Raji (cell line): ENCODE data around the gene CELSR1.

ENCODE experiments used
- POLR2A ChIP-seq: IDR thresholded peaks from 2 replicates; pipeline ENCODE4 v1.6.1; 2011; ENCODE audit warnings: low read depth, low read length, control low read depth; ENCODE audit not compliant: insufficient read depth

CELSR1 gene, protein sequence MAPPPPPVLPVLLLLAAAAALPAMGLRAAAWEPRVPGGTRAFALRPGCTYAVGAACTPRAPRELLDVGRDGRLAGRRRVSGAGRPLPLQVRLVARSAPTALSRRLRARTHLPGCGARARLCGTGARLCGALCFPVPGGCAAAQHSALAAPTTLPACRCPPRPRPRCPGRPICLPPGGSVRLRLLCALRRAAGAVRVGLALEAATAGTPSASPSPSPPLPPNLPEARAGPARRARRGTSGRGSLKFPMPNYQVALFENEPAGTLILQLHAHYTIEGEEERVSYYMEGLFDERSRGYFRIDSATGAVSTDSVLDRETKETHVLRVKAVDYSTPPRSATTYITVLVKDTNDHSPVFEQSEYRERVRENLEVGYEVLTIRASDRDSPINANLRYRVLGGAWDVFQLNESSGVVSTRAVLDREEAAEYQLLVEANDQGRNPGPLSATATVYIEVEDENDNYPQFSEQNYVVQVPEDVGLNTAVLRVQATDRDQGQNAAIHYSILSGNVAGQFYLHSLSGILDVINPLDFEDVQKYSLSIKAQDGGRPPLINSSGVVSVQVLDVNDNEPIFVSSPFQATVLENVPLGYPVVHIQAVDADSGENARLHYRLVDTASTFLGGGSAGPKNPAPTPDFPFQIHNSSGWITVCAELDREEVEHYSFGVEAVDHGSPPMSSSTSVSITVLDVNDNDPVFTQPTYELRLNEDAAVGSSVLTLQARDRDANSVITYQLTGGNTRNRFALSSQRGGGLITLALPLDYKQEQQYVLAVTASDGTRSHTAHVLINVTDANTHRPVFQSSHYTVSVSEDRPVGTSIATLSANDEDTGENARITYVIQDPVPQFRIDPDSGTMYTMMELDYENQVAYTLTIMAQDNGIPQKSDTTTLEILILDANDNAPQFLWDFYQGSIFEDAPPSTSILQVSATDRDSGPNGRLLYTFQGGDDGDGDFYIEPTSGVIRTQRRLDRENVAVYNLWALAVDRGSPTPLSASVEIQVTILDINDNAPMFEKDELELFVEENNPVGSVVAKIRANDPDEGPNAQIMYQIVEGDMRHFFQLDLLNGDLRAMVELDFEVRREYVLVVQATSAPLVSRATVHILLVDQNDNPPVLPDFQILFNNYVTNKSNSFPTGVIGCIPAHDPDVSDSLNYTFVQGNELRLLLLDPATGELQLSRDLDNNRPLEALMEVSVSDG (N-terminal part only)

DNA sequence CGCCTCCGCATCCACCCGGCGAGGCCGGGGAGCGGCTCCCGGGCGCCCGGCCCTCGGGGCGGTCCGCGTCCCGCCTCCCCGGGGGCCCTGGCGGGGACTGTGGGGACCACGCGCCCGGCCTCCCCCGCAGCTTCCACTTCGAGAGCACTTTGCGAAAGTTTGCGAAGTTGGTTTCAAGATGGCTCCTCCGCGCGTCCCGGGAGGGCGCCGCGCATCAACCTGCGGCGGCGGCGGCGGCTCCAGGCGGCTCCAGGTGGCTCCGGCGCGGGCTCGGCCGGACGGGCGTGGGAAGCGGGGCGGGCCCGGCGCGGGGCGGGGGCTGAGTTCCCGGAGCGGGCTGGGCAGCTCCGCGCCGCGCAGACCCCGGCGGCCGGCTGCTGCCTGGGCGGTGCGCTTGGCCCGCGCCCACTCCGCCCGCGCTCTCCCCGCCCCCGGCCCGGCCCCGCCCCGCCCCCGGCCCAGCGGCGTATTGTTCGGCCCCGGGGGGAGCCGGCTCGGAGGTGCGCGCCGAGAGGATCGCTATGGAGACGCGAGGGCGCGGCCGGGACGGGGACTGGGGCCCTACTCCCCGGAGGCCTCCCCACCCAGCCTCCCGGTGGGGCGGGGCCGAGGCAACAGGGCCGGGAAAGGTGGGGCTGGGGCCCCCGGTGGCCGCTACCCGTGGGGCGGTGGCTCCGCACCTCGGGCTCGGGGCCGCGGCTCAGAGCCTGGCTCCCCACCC, at the start of gene CELSR1:
CELSR1 (minus strand) TSS at position 396 of the 721 bp plus-strand sequence. CDS start 450 bp downstream, outside the sequence.
- no peak for TF ChIP-seq POLR2A

DNA sequence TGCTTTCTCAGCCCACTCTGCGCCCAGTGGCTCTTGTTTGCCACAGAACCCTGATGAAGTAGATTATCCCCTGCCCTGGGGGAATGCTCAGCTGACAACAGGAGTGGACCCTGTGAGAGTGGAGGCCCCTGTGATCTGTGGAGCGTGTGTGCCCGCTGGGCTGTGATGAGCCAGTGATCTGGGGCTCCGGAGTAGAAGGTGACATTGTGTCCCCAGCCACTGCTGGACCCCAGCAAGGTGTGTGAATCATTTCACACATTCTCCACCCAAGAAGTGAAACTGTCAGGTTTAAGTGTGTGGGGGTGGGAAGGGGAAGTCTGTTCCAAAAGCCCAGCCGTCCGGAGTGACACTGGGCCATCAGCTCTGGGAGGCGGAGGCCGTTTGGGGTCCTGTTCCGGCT, 49.6 kb upstream of the CELSR1 start:
- no peak for TF ChIP-seq POLR2A

DNA sequence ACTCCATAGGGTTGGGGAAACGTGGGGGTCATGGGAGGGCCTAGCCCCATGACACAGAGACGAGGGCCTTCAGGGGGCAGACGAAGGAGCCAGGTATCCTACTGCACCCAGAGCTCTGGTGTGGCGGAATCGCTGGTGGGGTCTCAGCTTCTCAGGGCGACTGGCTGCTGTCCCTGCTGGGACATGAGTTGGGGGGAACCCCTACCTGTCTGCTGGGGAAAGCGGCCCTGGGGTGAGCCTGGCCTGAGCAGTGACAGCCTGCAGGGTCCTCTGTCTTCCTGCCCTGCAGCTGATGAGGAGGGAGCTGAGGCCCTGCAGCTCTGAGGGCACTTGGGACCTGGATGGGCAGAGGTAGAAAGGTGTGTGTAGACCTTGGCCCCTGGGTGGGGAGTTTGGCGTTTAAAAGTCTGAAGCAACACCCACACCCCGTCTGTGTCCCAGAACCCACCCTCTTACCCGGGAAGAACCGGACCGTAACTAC, 49.2 kb upstream of the CELSR1 start:
- no peak for TF ChIP-seq POLR2A

DNA sequence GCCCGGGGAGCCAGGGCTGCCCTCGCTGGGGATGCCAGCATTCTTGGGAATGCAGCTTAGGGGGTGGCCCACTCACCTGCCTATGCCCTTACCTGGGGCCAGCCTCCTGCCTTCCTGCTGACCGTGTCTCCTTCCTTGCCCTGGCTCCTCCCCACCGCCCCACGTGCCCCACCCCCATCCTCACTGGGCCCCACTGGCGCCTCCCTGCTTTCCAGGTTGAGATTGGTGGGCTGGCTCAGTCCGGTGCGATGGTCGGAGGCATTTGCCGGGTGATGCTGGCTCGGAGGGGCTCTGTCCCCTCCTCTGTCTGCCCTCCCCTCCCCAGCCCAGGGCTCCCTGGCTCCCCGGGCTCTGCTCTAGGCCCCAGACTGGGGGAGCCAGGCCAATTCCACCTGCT, 48.7 kb upstream of the CELSR1 start:
- TF ChIP-seq POLR2A, result no peak

DNA sequence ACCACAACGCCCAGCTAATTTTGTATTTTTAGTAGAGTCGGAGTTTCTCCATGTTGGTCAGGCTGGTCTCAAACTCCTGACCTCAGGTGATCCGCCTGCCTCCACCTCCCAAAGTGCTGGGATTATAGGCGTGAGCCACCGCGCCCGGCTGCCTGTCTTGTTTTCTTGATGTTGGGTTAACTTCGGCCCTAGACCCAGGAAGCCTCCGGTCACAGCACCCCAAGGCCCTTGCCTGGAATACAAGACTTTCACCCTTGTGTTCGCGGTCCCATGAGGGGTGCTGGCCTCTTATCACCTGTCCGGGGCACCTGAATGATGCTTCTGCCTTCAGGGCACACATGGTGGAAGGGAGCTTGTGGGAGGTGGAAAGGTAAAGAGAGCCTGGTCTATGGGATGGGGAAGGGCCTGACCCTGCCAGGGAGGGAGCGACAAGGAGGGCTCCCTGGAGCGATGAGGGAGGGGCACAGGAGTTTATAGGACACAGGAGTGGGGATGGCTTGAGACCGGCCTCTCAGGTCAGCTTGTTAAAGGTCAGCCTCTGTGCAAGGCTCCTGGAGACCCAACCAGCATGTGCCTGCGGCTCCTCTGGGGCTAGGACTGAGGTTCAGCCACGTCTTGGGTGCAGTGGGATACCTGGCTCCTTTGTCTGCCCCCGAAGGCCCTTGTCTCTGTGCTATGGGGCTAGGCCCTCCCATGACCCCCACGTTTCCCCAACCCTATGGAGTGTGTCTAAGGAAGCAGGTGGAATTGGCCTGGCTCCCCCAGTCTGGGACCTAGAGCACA, 48.1 kb upstream of the CELSR1 start:
- no peak for TF ChIP-seq POLR2A

DNA sequence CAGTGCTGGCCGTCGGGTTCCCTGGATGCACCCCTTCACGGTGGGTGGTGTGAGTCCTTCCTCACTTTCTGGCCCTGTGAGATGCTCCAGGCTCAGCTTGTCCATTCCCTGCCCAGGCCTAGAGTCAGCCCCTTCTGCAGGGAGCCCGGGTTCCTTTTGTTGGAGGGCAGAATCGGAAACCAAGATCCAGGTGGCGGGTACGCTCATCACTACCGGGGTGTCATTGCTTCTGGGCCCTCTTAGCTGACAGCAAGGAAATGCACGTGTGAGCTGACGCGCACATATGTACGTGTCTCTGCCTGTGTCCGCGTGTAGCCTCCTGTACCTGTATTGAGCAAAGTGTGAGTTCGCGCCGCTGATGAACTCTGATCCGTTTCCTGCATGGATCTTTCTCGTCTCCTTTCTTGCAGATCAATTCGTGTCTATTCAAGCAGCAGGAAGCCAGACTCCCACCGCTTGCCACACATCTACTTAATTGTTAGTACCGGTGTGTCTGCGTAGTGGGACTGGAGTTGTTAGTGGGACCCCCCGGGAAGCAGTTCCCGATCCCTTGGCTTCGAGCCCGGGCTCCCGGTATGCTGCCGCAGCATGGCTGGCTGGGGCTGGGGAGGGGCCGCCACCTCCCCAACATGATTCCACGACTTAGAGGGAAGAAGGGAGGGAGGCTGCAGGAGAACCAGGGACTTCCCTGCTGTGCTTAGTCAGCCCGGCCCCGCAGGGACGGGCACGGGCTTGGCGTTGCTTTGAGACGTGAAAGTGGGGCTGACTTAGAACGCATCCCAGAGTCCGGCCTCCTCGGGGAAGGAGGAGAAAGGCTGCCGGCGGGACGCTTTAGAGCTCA, 46.9 kb upstream of the CELSR1 start:
- no peak for TF ChIP-seq POLR2A

DNA sequence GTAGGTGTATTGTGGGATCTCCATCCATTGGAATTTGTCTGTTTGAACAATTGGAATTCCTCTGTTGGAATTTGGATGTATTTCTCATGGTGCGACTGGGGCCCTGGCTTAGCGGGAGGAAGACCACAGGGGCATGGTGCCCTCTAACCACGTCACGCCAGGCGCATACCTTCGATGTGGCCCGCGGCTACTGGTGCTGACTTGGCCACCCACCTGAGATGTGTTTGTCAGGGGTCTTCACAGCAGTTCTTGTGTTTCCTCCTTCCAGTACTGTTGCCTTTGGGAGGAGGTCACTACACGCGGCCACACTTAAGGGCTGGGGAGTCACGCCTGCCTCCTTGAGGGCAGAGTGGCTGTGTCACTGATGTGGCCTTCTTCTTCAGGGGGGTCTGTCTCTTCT, 46.2 kb upstream of the CELSR1 start:
- TF ChIP-seq POLR2A, result no peak

DNA sequence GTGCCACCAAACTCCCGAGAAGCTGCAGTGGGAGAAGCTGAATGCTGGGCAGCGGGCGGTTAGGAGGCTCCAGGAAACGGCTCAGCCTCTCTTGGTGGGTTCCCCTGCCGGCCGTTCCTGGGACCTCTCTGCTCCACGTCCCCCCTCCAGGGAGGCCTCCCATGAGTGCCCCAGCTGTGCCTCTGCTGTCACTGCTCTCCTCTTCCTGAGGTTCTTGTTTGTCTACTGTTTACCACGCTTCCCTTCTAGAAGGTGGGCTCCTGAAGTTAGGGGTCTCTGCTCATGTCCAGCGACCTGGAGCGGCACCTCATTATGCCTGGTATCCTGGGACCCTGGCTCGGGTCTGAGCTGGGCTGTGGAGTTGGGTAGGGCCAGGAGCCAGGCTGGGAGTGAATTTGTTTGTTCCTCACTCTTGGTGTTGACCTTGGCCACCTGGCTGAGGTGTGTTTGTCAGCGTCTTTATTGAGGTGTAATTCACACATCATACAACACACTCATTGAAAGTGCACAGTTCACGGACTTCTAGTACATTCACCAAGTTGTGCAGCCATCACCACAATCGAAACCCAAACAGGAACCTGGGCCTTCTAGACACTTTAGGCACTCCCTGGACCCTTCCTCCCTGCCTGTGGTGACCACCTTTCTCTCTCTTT, 45.0 kb upstream of the CELSR1 start:
- no peak for TF ChIP-seq POLR2A

DNA sequence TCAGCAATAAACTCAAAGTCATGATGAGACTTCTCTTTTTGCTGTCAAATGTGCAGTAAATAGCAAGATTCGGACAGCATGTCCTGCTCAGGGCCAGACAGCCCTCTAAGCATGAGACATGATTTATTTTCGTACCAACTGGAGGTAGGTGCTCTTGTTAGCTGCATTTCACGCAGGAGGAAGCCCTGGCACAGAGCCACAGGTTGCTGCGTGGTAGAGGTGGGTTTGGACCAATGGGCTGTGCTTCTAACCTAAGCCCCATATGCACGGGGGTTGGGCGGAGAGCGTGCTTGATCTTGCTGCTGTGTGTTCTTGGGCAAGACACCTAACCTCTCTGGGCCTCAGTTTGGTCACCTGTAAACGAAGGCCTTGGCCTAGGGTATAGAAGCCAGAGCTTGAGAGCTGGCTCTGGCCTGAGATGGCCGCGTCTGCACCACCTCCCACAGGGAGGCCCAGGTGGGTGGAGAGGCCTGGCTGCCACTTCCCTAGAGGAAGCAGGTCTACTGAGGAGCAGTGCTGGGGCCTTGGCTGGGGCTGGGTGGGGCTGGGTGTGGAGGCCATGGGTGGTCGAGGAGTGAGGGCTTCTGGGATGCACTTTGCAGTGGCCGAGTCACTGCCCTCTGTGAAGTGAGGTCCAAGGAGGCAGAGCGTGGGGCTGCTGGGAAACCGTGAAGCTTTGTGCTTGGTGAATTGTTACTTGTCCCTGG, 44.3 kb upstream of the CELSR1 start:
- TF ChIP-seq POLR2A, result no peak

DNA sequence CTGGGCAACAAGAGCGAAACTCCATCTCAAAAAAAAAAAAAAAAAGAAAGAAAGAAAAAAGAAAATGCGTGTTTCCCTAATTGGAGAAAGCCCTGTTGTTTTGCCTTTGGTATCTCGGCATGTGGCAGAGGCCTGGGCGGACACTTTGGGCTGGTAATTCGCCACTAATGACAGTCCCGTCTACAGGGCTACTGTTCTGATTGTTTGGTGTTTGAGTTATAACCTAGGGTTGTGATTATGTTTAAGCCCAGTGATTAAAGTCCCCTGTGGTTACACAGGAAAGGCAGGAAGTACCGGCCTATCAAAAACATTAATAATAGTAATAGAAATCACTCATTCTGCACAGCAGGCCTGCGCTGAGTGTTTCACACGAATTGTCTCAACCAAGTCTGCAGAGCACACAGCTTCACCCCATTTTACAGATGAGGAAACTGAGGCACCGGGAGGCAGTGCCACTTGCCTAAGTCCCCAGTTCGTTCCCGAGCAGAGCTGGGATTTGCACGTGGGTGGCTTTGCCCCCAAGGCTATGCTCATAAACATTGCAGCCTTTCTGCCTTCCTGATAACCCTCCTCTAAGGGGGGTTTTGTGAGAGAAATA, 43.6 kb upstream of the CELSR1 start:
- TF ChIP-seq POLR2A, result no peak

DNA sequence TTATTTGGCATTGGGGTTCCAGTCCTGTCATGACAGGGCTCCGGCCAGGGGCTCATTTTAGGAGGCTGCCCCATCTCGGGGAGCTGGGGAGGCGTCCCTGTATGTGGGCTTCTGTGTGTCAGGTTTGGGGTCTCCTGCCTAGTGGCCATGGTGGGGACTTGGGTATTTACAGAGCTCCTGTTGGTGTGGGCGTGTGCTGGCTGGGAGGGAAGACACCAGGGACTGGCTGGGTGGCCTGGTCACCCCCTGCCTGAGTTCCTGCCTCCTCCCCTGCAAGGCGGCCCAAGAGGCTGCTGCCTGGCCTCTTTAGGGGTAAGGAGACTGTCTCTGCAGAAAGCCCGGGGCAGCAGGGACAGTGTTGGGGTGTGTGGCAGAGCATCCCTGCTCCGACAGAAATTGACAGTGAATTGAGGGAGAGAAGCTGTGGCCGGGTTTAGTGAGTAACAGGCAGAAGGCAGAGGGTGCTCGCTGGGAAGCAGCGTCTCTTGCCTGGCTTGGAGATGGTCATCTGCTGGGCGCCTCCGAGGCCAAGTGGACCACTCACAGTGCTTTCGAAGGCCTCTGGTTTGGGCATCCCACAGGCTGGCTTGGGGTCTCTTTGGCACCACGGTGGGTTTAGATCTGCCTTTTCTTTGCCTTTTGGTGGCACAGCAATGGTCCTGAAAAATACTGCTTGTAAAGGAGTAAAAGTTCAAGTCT, 42.5 kb upstream of the CELSR1 start:
- TF ChIP-seq POLR2A, result no peak
